Esophagus squamous epithelium (tissue), 4 donors: ENCODE data around the gene IGF2BP3.

Source experiments
- CTCF ChIP-seq, 6 experiments: fragments of 450-650 bp in 4 of 6; fragments of 200-600 bp in 2 of 6; sonication (generic) in 2 of 6; IDR thresholded peaks; one replicate each; pipeline ENCODE4 v1.5.1; 2016 to 2019; ENCODE audit warnings: antibody characterized with exemption in 6 of 6, mild to moderate bottlenecking in 4 of 6, moderate library complexity in 4 of 6
- POLR2A ChIP-seq, 4 donors: fragments of 450-650 bp; IDR thresholded peaks; one replicate each; pipeline ENCODE4 v1.6.1; 2017; ENCODE audit warnings: antibody characterized with exemption in 4 of 4, mild to moderate bottlenecking in 4 of 4, moderate library complexity in 3 of 4

- TF ChIP-seq CTCF (IDR thresholded peaks at IDR 0.05) (no peak), POLR2A (IDR thresholded peaks at IDR 0.05) (no peak)
Measured at GRCh38 chr7:23372611-23373010, 97.7 kb downstream of the IGF2BP3 start.
